GM19452 (cell line): ENCODE results near the gene SFMBT2.
"Not testable (repeated sequence)": the region's sequence is repeated elsewhere in the genome, so short reads cannot be mapped to it uniquely, and the experiment has no call there.

Experiments used
- ATAC-seq: cut with Tn5 transposase; IDR thresholded peaks from one replicate; pipeline ENCODE4 v1.9.1; 2021; ENCODE audit not compliant: unreplicated experiment

SFMBT2 gene

DNA sequence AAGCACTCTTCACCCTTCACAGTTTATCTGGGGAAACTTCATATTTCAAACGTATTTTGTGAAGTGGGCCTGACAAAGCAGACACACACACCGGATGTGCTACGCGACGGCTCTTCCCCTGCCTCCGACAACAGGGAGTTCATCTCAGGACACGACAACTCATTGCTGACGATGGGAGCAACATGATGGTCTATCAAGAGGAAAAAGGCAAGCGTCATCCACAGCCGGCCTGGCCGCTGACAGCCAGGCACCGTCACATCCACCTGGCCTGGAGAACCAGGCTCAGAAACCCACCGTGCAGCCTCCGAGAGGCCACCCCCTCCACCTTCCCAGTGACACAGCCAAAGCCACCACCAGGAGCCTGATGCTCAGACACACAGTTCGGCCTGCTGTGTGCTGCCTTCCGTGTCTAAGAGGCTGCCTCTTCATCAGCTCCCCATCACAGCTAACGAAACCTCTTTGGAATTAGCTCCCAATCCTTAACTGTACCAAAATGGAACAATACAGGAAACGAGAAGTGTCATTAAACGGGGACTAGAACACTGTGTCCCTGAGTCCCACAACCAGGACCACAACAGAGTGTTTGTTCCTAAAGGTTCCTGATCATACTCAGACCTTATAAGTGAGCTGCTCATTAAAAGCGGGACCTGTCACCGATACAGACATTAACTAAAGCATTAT, 76.7 kb downstream of the SFMBT2 start:
- ATAC-seq, result no peak

- no peak for ATAC-seq
Measured at GRCh38 chr10:7329219-7329618, 81.6 kb downstream of the SFMBT2 start.

DNA sequence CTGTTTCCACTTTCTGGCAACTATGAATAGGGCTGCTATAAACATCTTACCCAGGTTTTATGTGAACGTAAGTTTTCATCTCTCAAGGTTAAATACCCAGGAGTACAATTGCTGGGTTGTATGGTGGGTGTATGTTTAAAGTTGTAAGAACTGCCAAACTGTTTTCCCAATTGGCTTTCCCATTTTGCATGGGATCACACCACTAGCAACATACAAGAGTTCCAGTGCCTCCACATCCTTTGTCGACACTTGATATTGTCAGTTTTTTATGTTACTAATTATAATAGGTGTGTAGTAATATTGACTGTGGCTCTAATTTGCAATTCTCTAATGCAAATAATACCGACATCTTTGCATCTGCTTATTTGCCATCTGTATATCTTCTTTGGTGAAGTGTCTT, 82.9 kb downstream of the SFMBT2 start:
- ATAC-seq, result no peak

DNA sequence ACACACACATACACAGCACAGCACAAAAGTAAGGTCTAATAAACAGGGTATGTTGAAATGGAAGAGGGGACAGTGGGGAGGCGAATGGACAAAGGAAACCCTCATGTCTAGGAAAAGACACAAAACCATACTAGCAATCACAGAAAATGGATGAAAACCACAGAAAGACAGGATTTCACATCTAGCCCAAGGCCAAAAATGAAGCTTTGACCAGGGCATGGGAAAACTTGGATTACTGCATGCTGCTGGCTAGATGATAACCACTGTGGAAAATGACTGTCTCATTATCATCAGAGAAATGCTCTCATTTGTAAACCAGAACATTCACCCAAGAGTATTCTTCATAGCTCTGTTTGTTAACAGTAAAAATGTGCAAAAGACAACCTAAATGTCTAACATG, 88.2 kb downstream of the SFMBT2 start:
- ATAC-seq, result no peak

DNA sequence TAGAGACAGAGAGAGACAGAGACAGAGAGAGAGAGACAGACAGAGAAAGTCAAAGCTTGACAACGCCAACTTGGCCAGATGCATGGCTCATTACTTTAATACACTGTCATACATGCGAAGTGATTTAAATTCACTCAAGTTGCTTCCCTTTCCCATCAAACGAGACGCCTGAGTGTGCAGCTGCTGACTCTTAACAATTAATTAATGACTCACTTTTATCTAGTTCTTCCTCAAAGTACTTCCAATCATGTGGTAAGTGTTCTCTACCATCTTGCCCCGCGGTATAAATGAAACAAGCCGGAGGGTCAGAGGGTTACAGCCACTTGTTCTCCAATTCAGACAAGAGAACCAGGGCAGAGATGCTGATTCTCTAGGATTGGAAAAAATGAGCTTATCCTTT, 90.8 kb downstream of the SFMBT2 start:
- ATAC-seq, result no peak

GRCh38 chr10:7319632-7320031, 91.2 kb downstream of the SFMBT2 start:
- ATAC-seq, result no peak

- no peak for ATAC-seq
Measured at GRCh38 chr10:7318836-7319235, 92.0 kb downstream of the SFMBT2 start.

GRCh38 chr10:7317786-7318446, 92.9 kb downstream of the SFMBT2 start:
- ATAC-seq, result no peak

- no peak for ATAC-seq
Measured at GRCh38 chr10:7316839-7317238, 94.0 kb downstream of the SFMBT2 start.

GRCh38 chr10:7315906-7316305, 94.9 kb downstream of the SFMBT2 start:
- no peak for ATAC-seq

- ATAC-seq, result no peak
Measured at GRCh38 chr10:7314170-7314569, 96.7 kb downstream of the SFMBT2 start.

- ATAC-seq, result no peak
Measured at GRCh38 chr10:7312488-7312857, 98.4 kb downstream of the SFMBT2 start.

DNA sequence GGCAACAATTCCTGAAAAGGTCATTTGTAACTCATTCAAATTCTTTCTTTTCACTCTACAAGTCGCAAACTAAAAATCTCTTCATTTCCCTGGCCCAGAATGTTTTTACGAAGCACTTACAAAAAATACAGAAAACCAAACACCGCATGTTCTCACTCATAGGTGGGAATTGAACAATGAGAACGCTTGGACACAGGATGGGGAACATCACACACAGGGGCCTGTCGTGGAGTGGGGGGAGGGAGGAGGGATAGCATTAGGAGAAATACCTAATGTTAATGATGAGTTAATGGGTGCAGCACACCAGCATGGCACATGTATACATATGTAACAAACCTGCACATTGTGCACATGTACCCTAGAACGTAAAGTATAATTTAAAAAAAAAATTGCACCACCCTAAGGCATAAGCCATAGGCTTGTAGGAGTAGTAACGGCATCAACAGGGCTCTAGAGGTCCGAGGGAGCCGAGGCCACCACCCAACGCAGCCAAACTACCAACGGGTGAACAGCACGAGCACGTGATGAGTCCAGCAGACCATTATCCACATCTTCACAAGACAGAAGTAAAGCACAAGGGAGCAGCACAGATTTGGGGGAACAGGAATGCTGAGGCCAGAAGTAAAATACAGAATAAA, 98.9 kb downstream of the SFMBT2 start:
- not testable (repeated sequence) for ATAC-seq

GRCh38 chr10:7311218-7311849, 99.5 kb downstream of the SFMBT2 start:
- no peak for ATAC-seq

DNA sequence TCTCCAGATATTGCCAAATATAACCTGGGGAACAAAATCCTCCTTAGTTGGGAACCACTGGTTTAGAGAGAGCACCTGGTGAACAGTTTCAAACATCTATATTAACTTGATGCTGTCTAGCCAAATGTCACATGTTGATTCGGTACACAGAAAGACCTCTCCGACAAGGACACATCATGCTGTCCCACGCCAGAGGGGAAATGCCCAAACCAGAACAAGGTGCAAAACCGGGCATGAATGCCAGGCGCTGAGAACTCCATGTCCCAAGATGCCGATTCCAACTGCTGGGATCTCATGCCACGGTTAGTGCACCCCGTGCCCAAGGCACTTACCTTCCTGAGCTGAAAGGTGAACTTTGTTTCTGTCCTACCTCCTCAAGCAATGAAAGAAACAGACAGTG, 100.8 kb downstream of the SFMBT2 start:
- ATAC-seq, result no peak

DNA sequence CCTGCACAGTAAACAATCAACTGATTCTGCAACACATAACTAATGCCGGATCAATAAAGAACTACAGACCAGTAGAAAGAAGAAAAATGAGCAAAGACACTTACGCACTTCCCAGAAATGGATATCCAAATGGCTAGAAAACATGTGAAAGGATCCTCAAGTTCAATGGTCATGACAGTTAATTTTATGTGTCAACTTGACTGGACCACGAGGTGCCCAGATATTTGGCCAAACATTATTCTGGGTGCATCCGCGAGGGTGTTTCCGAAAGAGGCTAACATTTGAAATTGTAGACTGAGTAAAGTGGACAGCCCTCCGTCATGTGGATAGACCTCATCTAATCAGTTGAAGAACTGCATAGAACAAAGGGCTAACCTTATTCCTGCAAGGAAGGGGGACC, 102.0 kb downstream of the SFMBT2 start:
- ATAC-seq, result no peak

GRCh38 chr10:7306616-7307015, 104.2 kb downstream of the SFMBT2 start:
- ATAC-seq, result no peak

DNA sequence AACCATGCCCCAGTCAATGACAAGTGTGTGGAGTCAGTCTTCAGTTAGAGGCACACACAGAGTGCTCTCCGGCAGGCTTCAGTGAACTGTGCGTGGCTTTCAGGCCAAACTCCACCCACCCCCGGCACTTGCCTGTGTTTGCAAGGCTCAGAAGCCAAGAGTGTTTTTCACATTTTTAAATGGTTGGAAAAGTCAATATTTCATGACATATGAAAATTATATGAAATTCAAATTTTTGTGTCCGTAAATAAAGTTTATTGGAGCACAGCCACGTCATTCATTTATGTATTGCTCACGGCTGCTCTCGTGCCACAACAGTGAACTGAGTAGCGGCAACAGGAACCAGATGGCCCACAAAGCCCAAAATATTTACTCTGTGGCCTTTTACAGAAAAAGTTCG, 104.7 kb downstream of the SFMBT2 start:
- ATAC-seq, result no peak

DNA sequence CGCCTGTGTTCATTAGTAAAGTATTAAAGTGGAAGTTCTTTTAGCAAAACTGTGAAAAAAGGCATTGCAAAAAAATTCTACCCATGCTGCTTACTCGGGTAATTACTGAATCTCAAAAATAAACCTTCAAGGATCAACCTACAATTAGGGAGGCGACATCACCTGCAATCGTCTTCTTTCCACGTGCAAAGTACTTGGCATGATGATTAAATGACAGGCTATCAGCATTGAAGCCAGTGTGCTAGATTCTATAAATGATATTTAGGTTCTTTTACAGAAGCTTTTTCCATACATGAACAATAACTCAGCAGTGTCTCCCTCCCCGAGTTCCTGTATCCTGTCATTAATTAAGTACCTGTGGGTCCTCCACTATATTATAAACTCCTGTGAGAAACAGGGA, 105.8 kb downstream of the SFMBT2 start:
- ATAC-seq, result no peak

GRCh38 chr10:7304110-7304509, 106.7 kb downstream of the SFMBT2 start:
- no peak for ATAC-seq

DNA sequence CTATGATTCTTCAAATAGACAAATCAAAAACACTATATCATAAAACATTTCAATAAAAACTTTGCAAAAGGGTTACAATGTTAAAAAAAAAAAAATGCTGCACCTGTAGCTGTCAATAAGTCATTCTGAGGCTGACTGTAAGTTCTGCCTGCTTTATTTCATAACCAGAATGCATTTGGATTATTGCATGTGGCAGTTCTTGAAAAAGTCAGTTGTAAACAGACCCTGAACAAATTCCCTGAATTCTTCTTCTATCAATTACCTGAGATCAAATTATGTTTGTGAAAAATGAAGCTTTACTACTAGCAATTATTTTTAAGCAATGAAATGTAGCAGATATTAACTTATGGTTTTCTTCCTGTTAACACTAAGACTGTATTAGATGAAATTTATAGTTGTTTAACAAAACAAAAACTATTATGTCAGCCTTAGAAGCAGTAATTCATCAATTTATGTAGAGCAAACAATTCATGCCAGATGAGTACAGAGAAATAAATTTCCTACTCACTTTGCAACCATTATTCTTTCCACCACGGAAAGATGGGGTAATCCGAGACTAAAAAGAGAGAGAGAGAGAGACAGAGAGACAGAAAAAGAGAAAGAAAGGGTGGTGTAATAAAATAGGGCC, 107.8 kb downstream of the SFMBT2 start:
- ATAC-seq, result no peak
